SK-N-SH treated with all-trans-retinoic acid at 6 μM for 48 hours (cell line): ENCODE data around the gene RAF1.

ENCODE experiments used
- OSR1 ChIP-seq: fragments of 250-450 bp; sonication (Bioruptor Pico); IDR thresholded peaks from 2 replicates; pipeline ENCODE4 v1.8.0; 2022; ENCODE audit warnings: moderate library complexity, mild to moderate bottlenecking, inconsistent platforms
- TOX ChIP-seq: fragments of 250-450 bp; sonication (Bioruptor Pico); IDR thresholded peaks from 2 replicates; pipeline ENCODE4 v1.8.0; 2021; ENCODE audit warnings: mild to moderate bottlenecking, moderate library complexity, borderline replicate concordance
- ZC3H10 ChIP-seq: fragments of 250-450 bp; sonication (Bioruptor Pico); IDR thresholded peaks from 2 replicates; pipeline ENCODE4 v1.5.1; 2021; ENCODE audit warnings: mild to moderate bottlenecking, moderate library complexity
- ZFP3 ChIP-seq: fragments of 250-450 bp; sonication (Bioruptor Pico); IDR thresholded peaks from 2 replicates; pipeline ENCODE4 v1.5.0; 2020; ENCODE audit warnings: mild to moderate bottlenecking, moderate library complexity
- ZNF565 ChIP-seq: fragments of 450-650 bp; formaldehyde crosslinking; conservative IDR thresholded peaks from 2 replicates; pipeline ENCODE4 v1.5.0; 2020; ENCODE audit warnings: low read depth, mild to moderate bottlenecking, moderate library complexity
- TF ChIP-seq, protein P1 (sequence below): fragments of 250-450 bp; sonication (Bioruptor Pico); IDR thresholded peaks from 2 replicates; pipeline ENCODE4 v1.5.0; 2020; ENCODE audit warnings: mild to moderate bottlenecking, moderate library complexity
- TF ChIP-seq, protein P2 (sequence below): fragments of 250-450 bp; sonication (Bioruptor Pico); IDR thresholded peaks from 2 replicates; pipeline ENCODE4 v1.8.0; 2020; ENCODE audit warnings: mild to moderate bottlenecking, moderate library complexity, borderline replicate concordance

DNA sequence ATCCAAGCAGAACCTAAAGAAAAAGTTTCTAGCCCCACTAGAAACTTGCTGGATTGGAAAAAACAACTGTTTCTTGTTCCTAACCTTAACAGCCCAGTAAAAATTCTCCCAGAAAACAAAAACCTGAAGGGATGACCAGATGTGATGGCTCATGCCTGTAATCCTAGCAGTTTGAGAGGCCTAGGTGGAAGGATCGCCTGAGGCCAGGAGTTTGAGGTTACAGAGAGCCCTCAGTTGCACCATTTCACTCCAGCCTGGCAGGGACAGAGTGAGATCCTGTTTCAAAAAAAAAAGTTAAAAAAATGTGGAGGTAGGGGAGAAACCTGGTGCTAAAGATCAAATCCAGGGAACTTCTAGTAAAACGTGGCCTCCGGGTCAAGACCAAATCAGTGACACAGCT lies 38.6 kb upstream of the RAF1 start:
- TF ChIP-seq OSR1 (CRISPR knock-in tag) (no peak), TOX (CRISPR knock-in tag) (no peak), ZFP3 (CRISPR knock-in tag) (no peak), ZNF565 (no peak), ZC3H10 (no peak)
- TF ChIP-seq, protein P1, sequence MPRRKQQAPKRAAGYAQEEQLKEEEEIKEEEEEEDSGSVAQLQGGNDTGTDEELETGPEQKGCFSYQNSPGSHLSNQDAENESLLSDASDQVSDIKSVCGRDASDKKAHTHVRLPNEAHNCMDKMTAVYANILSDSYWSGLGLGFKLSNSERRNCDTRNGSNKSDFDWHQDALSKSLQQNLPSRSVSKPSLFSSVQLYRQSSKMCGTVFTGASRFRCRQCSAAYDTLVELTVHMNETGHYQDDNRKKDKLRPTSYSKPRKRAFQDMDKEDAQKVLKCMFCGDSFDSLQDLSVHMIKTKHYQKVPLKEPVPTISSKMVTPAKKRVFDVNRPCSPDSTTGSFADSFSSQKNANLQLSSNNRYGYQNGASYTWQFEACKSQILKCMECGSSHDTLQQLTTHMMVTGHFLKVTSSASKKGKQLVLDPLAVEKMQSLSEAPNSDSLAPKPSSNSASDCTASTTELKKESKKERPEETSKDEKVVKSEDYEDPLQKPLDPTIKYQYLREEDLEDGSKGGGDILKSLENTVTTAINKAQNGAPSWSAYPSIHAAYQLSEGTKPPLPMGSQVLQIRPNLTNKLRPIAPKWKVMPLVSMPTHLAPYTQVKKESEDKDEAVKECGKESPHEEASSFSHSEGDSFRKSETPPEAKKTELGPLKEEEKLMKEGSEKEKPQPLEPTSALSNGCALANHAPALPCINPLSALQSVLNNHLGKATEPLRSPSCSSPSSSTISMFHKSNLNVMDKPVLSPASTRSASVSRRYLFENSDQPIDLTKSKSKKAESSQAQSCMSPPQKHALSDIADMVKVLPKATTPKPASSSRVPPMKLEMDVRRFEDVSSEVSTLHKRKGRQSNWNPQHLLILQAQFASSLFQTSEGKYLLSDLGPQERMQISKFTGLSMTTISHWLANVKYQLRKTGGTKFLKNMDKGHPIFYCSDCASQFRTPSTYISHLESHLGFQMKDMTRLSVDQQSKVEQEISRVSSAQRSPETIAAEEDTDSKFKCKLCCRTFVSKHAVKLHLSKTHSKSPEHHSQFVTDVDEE (CRISPR knock-in tag) = no peak
- TF ChIP-seq, protein P2, sequence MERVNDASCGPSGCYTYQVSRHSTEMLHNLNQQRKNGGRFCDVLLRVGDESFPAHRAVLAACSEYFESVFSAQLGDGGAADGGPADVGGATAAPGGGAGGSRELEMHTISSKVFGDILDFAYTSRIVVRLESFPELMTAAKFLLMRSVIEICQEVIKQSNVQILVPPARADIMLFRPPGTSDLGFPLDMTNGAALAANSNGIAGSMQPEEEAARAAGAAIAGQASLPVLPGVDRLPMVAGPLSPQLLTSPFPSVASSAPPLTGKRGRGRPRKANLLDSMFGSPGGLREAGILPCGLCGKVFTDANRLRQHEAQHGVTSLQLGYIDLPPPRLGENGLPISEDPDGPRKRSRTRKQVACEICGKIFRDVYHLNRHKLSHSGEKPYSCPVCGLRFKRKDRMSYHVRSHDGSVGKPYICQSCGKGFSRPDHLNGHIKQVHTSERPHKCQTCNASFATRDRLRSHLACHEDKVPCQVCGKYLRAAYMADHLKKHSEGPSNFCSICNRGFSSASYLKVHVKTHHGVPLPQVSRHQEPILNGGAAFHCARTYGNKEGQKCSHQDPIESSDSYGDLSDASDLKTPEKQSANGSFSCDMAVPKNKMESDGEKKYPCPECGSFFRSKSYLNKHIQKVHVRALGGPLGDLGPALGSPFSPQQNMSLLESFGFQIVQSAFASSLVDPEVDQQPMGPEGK (CRISPR knock-in tag) = no peak
